GM19351 (cell line): ENCODE data around the gene RHBDF1.
"Not testable (repeated sequence)": the region's sequence is repeated elsewhere in the genome, so short reads cannot be mapped to it uniquely, and the experiment has no call there.

ENCODE experiments used
- ATAC-seq: cut with Tn5 transposase; IDR thresholded peaks from one replicate; pipeline ENCODE4 v1.9.1; 2021; ENCODE audit warnings: mild to moderate bottlenecking, moderate library complexity; ENCODE audit not compliant: unreplicated experiment

The RHBDF1 gene

GRCh38 chr16:59440-60059 is 12.9 kb downstream of the RHBDF1 start:
- no peak for ATAC-seq

- ATAC-seq, result no peak
Measured at GRCh38 chr16:58491-59439, 13.7 kb downstream of the RHBDF1 start.

GRCh38 chr16:57711-58110 is 14.7 kb downstream of the RHBDF1 start:
- no peak for ATAC-seq

GRCh38 chr16:56231-56927 is 16.1 kb downstream of the RHBDF1 start:
- ATAC-seq, result no peak

- ATAC-seq, result no peak
Measured at GRCh38 chr16:55571-56136, 16.8 kb downstream of the RHBDF1 start.

- no peak for ATAC-seq
Measured at GRCh38 chr16:54237-54581, 18.2 kb downstream of the RHBDF1 start.

- peak; percentile 93 for ATAC-seq
Measured at GRCh38 chr16:53346-54236, 18.8 kb downstream of the RHBDF1 start, which contains the start of the genes POLR3K and SNRNP25. Gene POLR3K, minus strand, starts transcription at chr16:53608. Its CDS starts 22 bp downstream, at chr16:53586. Gene SNRNP25, plus strand, starts transcription at chr16:53828. Its CDS starts 189 bp downstream, at chr16:54017.

GRCh38 chr16:50769-51591 is 21.5 kb downstream of the RHBDF1 start:
- no peak for ATAC-seq

GRCh38 chr16:47234-47633 is 25.2 kb downstream of the RHBDF1 start:
- no peak for ATAC-seq

GRCh38 chr16:46510-46909 is 25.9 kb downstream of the RHBDF1 start:
- not testable (repeated sequence) for ATAC-seq

- no peak for ATAC-seq
Measured at GRCh38 chr16:45454-45853, 27.0 kb downstream of the RHBDF1 start.

GRCh38 chr16:44655-45054 is 27.8 kb downstream of the RHBDF1 start:
- no peak for ATAC-seq

GRCh38 chr16:43294-43693 is 29.1 kb downstream of the RHBDF1 start:
- no peak for ATAC-seq

GRCh38 chr16:42691-43090 is 29.7 kb downstream of the RHBDF1 start:
- ATAC-seq, result no peak

- no peak for ATAC-seq
Measured at GRCh38 chr16:42069-42457, 30.4 kb downstream of the RHBDF1 start.

GRCh38 chr16:41439-42068 is 30.9 kb downstream of the RHBDF1 start:
- no peak for ATAC-seq

GRCh38 chr16:38941-39892 is 33.2 kb downstream of the RHBDF1 start:
- peak; percentile 87 for ATAC-seq

GRCh38 chr16:38206-38605 is 34.2 kb downstream of the RHBDF1 start:
- not testable (repeated sequence) for ATAC-seq
